Suprapubic skin (tissue), 3 donors: Measurements from ENCODE around the gene POLL.

ENCODE experiments used
- CTCF ChIP-seq, 2 donors: fragments of 200-600 bp in 1 of 2; fragments of 450-650 bp in 1 of 2; sonication (generic) in 1 of 2; IDR thresholded peaks; one replicate each; pipeline ENCODE4 v1.5.1; 2016 to 2019; ENCODE audit warnings: antibody characterized with exemption in 2 of 2, mild to moderate bottlenecking in 1 of 2, moderate library complexity in 1 of 2
- POLR2AphosphoS5 ChIP-seq, 3 donors: sonication (generic); formaldehyde crosslinking; IDR thresholded peaks; one replicate each; pipeline ENCODE4 v1.6.1; 2017; ENCODE audit warnings: antibody characterized with exemption in 3 of 3

GRCh38 chr10:101601541-101601940 is 13.5 kb upstream of the POLL start:
- TF ChIP-seq CTCF (IDR thresholded peaks at IDR 0.05) = no peak
- no peak for TF ChIP-seq POLR2AphosphoS5 (IDR thresholded peaks at IDR 0.05)
